Measurements from ENCODE around the gene HDAC2.

- TF ChIP-seq CTCF (IDR thresholded peaks at IDR 0.05 in 8 of 11, conservative IDR thresholded peaks at IDR 0.05 in 3 of 11) (no peak), POLR2AphosphoS5 (IDR thresholded peaks at IDR 0.05) (no peak)
Observed at GRCh38 chr6:113888493-113888892, 82.5 kb downstream of the HDAC2 start.

All from spleen (tissue), 7 donors.